RWPE2 (cell line): ENCODE measurements around the gene NSMF.
A peak's percentile ranks its signal among the peaks of the same experiment; 100 is the strongest.

Experiments
- ATAC-seq: fragments of 200-7000 bp; cut with Tn5 transposase; 3 replicates; pipeline ENCODE4 v1.9.1; 2021; ENCODE audit warnings: low read depth
- DNase-seq: peaks from one replicate; pipeline ENCODE4 v3.0.0-alpha.2; 2020; ENCODE audit warnings: low spot score
- H3K27ac ChIP-seq: fragments of 450-650 bp; 2 replicates; pipeline ENCODE4 v1.5.1; 2017; ENCODE audit warnings: mild to moderate bottlenecking; ENCODE audit not compliant: poor library complexity, severe bottlenecking
- H3K27me3 ChIP-seq: fragments of 250-450 bp; sonication (Bioruptor Pico); 2 replicates; pipeline ENCODE4 v1.5.1; 2021; ENCODE audit warnings: mild to moderate bottlenecking, moderate library complexity; ENCODE audit not compliant: insufficient read depth, poor library complexity, severe bottlenecking
- H3K36me3 ChIP-seq: fragments of 250-450 bp; sonication (Bioruptor Pico); 2 replicates; pipeline ENCODE4 v1.5.1; 2020; ENCODE audit warnings: low read depth, mild to moderate bottlenecking, moderate library complexity
- H3K4me1 ChIP-seq: fragments of 250-450 bp; sonication (Bioruptor Pico); 2 replicates; pipeline ENCODE4 v1.5.1; 2021; ENCODE audit warnings: mild to moderate bottlenecking, moderate library complexity; ENCODE audit not compliant: insufficient read depth, poor library complexity, severe bottlenecking
- H3K4me3 ChIP-seq: fragments of 250-450 bp; sonication (Bioruptor Pico); 2 replicates; pipeline ENCODE4 v1.5.1; 2021; ENCODE audit warnings: mild to moderate bottlenecking, moderate library complexity; ENCODE audit not compliant: severe bottlenecking
- H3K9me3 ChIP-seq: fragments of 250-450 bp; sonication (Bioruptor Pico); 2 replicates; pipeline ENCODE4 v1.5.1; 2021; ENCODE audit warnings: mild to moderate bottlenecking, moderate library complexity; ENCODE audit not compliant: severe bottlenecking
- CTCF ChIP-seq: fragments of 450-650 bp; IDR thresholded peaks from one replicate; pipeline ENCODE4 v1.5.1; 2017; ENCODE audit warnings: mild to moderate bottlenecking, moderate library complexity; ENCODE audit not compliant: poor library complexity, severe bottlenecking

NSMF gene

GRCh38 chr9:137429974-137430722 is 29.0 kb downstream of the NSMF start:
- ATAC-seq (no peak), DNase-seq (no peak)
- TF ChIP-seq CTCF: no peak
- Histone ChIP-seq H3K27ac (no peak overlapping the region), H3K4me1 (peaks cover 8% of the 10 kb centered on the region), H3K4me3 (no peak overlapping the region), H3K9me3 (no peaks in the 10 kb centered on the region), H3K27me3 (no peaks in the 10 kb centered on the region), H3K36me3 (no peaks in the 10 kb centered on the region)

- Histone ChIP-seq H3K9me3 (no peaks in the 10 kb centered on the region), H3K36me3 (no peaks in the 10 kb centered on the region), H3K4me3 (no peak overlapping the region), H3K27ac (no peak overlapping the region), H3K27me3 (no peaks in the 10 kb centered on the region), H3K4me1 (peaks cover 14% of the 10 kb centered on the region)
- TF ChIP-seq CTCF: no peak
- DNase-seq: no peak
- no peak for ATAC-seq
These were observed 29.6 kb downstream of the NSMF start for GRCh38 chr9:137429546-137429890.

- no peaks in the 10 kb centered on the region for H3K36me3 ChIP-seq
- DNase-seq: no peak
- H3K4me1 ChIP-seq: peaks cover 19% of the 10 kb centered on the region
- H3K27me3 ChIP-seq: no peaks in the 10 kb centered on the region
- no peak overlapping the region for H3K4me3 ChIP-seq
- no peaks in the 10 kb centered on the region for H3K9me3 ChIP-seq
- TF ChIP-seq CTCF: no peak
- H3K27ac ChIP-seq: no peak overlapping the region
- ATAC-seq: no peak
These were observed 30.1 kb downstream of the NSMF start for GRCh38 chr9:137428841-137429545.

GRCh38 chr9:137428311-137428630 is 30.9 kb downstream of the NSMF start:
- no peak for TF ChIP-seq CTCF
- no peaks in the 10 kb centered on the region for H3K36me3 ChIP-seq
- no peak overlapping the region for H3K4me3 ChIP-seq
- DNase-seq: peak; percentile 31
- H3K27ac ChIP-seq: no peak overlapping the region
- no peak for ATAC-seq
- H3K27me3 ChIP-seq: no peaks in the 10 kb centered on the region
- no peaks in the 10 kb centered on the region for H3K9me3 ChIP-seq
- H3K4me1 ChIP-seq: peaks cover 19% of the 10 kb centered on the region
